Stimulated activated CD8-positive, alpha-beta memory T cell treated with anti-CD3 and anti-CD28 coated beads, Interleukin-15, amount 100 ng/mL, for 4 hours (primary cell): ENCODE data around the gene SASH1.
"Not testable (repeated sequence)": the region's sequence is repeated elsewhere in the genome, so short reads cannot be mapped to it uniquely, and the experiment has no call there.

Experiments used
- DNase-seq, 2 donors: peaks; one replicate each; pipeline ENCODE4 v3.0.0-alpha.2; 2020; ENCODE audit warnings: low read depth in 2 of 2

The SASH1 gene

DNA sequence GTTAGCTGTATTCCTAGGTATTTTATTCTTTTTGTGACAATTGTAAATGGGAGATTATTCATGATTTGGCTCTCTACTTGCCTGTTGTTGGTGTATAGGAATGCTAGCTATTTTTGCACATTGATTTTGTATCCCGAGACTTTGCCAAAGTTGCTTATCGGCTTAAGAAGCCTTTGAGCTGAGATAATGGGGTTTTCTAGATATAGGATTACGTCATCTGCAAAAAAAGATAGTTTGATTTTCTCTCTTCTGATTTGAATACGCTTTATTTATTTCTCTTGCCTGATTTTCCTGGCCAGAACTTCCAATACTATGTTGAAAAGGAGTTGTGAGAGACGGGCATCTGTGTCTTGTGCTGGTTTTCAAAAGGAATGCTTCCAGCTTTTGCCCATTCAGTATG lies 241.0 kb downstream of the SASH1 start:
- DNase-seq, result no peak

DNA sequence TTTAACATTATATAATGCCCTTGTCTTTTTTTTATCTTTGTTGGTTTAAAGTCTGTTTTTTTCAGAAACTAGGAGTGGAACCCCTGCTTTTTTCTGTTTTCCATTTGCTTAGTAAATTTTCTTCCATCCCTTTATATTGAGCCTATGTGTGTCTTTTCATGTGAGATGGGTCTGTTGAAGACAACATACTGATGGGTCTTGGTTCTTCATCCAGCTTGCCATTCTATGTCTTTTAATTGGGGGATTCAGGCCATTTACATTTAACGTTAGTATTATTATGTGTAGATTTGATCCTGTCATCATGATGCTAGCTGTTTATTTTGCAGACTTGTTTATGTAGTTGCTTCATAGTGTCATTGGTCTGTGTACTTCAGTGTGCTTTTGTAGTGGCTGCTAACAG lies 243.0 kb downstream of the SASH1 start:
- DNase-seq, result not testable (repeated sequence)

DNA sequence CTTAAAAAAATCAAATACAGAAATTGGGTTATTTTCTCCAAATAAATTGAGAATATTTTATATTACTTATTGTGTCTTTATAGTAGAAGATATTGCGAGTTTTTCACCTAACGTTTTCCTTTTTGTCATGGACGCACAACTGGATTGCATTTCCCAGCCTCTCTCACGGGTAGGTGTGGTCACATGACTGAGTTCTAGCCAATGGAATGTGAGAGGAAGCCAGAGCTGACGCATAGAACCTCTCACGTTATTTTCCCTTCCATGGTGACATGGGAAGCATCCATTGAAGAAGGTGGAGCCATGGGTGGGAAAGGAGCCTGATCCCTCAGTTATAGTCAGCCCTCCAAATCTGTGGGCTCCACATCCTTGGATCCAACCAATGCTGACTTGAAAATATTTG lies 248.2 kb downstream of the SASH1 start:
- no peak for DNase-seq

DNA sequence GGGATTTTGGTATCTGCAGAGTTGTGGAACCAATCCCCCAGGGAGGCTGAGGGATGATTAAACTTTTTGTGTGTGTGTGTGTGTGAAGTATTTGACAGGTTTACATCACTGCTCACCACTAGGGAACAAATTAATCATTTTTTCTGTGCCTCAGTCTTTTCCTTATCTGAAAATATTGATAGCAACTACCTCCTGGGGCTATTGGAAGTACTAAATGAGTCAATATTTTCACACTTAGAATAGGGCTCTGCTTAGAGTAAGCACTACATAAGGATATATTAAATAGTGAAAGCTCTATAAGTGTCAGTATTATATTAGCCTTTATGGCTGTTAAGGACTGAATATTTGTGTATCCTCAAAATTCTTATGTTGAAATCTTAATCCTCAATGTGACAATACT lies 249.0 kb downstream of the SASH1 start:
- DNase-seq, result no peak

- DNase-seq, result no peak
These were observed 250.6 kb downstream of the SASH1 start for GRCh38 chr6:148593130-148593812.

DNA sequence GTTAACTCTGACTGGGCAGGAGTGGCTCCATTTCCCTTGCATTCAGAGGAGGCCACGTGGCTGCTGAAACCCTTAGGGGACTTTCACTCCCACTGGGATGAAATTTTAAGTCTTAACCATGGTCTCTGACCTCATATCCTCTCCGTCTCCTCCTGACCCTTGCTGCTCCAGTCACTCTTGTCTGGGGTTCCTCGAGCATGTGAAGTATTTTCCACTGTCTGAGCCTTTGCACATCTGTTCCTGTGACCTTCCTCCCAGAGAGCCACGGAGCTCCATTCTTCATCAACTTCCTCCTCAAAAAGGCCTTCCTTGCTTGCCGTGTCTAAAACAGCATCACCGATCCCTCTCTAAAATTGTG lies 251.2 kb downstream of the SASH1 start:
- DNase-seq, result no peak

- DNase-seq, result no peak
These were observed 252.9 kb downstream of the SASH1 start for GRCh38 chr6:148595550-148595949.

GRCh38 chr6:148596891-148597455 lies 254.3 kb downstream of the SASH1 start:
- no peak for DNase-seq

GRCh38 chr6:148598724-148599123 lies 256.1 kb downstream of the SASH1 start:
- DNase-seq, result no peak

DNA sequence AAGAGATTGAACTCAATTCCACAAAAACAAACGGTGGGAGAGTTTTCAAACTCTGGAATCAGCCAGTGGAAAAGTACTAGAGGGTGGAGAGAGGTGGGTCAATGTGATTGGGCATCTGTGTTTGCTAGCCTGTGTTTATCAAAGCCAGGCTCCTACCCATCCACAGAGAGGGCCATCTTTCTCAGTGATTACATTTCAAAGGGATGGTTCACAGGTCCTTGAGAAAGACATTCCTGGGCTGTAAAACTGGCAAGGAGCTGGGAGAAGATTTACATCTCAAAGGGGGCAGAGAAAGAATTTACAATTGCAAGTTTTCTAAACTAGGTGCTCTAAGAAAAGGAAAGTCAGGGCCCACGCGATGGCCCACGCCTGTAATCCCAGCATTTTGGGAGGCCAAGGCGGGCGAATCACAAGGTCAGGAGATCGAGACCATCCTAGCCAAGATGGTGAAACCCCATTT lies 257.4 kb downstream of the SASH1 start:
- no peak for DNase-seq
